Progenitor cell of endocrine pancreas (in vitro differentiated cells): ENCODE results near the gene MTHFD2L. TPM values are rescaled to one million over a fixed set of nuclear protein-coding genes. Genes with fewer than 3 reads are reported as not detected.

Experiments
- DNase-seq: peaks from one replicate; pipeline ENCODE4 v3.0.0; 2021; ENCODE audit warnings: low spot score; ENCODE audit not compliant: unreplicated experiment
- H3K27ac Mint-ChIP-seq: 2 replicates; pipeline ENCODE4 v1.8.0; 2021; ENCODE audit warnings: mild to moderate bottlenecking, moderate library complexity, mixed read lengths
- H3K27me3 Mint-ChIP-seq: 2 replicates; pipeline ENCODE4 v1.8.0; 2021; ENCODE audit warnings: mixed read lengths
- H3K36me3 Mint-ChIP-seq: 2 replicates; pipeline ENCODE4 v1.8.0; 2022; ENCODE audit warnings: mixed read lengths; ENCODE audit not compliant: insufficient read depth
- H3K4me1 Mint-ChIP-seq: 2 replicates; pipeline ENCODE4 v1.8.0; 2021; ENCODE audit warnings: low read depth, mixed read lengths
- H3K4me3 Mint-ChIP-seq: 2 replicates; pipeline ENCODE4 v1.8.0; 2021; ENCODE audit warnings: low read depth, mild to moderate bottlenecking, moderate library complexity, mixed read lengths
- H3K9me3 Mint-ChIP-seq: 2 replicates; pipeline ENCODE4 v1.8.0; 2021; ENCODE audit warnings: low read depth, mixed read lengths
- CTCF ChIP-seq: fragments of 200-600 bp; sonication (generic); IDR thresholded peaks from one replicate; pipeline ENCODE4 v1.5.0; 2021; ENCODE audit warnings: antibody characterized with exemption, mild to moderate bottlenecking; ENCODE audit not compliant: unreplicated experiment
- total RNA-seq: library from RNA; stranded (reverse); gene quantifications from 2 replicates; pipeline ENCODE4 v1.2.1, GENCODE V29; 2021

MTHFD2L gene
- total RNA-seq, 1 donor from 2014 or later, result 23.3 TPM

DNA sequence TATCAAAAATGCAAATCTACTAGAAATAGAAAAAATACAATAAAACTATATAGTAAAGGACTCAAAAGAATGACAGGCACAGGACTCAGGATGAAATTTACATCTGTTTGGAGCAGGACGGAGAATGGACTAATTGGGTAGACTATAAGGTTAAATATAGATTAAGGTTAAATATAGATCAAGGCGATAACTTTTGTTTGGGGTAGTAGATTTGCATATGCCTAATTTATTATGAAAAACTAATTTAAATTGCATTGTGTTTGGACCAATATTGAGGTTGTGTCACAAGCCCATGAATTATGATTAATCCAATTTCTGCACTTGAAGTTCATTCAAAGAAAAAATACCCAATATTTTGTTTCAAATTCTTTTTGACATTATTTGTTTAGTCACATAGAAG lies 31.0 kb downstream of the MTHFD2L start:
- H3K27ac Mint-ChIP-seq, result no peak overlapping the region
- peaks cover 5% of the 10 kb centered on the region for H3K9me3 Mint-ChIP-seq
- H3K27me3 Mint-ChIP-seq, result no peaks in the 10 kb centered on the region
- DNase-seq, result no peak
- H3K4me3 Mint-ChIP-seq, result no peak overlapping the region
- H3K4me1 Mint-ChIP-seq, result peaks cover 6% of the 10 kb centered on the region
- H3K36me3 Mint-ChIP-seq, result peaks cover 8% of the 10 kb centered on the region
- no peak for TF ChIP-seq CTCF

DNA sequence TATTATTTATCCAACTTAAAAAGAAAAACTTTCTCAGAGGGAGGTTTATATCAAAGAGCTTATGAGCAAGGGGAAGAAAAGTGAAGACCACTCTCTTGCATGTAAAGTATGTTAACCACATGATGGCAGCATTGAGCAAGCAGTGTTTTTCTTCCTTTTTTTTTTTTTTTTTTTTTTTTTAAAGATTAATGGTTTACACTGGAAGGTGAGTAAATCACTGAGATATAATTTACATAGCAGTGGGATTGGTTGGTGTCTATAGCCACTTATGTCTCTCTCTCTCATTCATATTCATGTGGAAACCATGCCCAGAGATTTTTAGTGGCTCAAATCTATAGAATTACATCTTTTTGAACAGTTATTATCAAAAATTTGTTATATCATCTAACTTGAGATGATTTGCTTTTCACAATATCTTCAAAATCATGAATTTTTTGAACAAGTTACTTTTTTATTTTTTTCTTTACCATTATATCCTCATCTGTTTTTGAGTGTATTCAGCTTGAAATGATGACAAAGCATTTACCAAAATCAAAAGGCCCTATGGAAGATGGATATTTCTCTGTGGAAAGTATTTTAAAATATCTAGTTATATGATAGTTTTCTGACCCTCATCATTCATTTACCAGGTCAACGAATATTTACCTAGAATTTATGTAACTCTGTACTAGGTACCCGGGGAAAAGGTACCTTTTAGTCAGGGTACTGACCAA lies 31.6 kb downstream of the MTHFD2L start:
- Mint-ChIP-seq H3K27ac (no peak overlapping the region), H3K9me3 (peaks cover 5% of the 10 kb centered on the region), H3K27me3 (no peaks in the 10 kb centered on the region), H3K36me3 (peaks cover 8% of the 10 kb centered on the region), H3K4me3 (no peak overlapping the region), H3K4me1 (peaks cover 6% of the 10 kb centered on the region)
- TF ChIP-seq CTCF, result peak; percentile 77
- DNase-seq, result no peak

DNA sequence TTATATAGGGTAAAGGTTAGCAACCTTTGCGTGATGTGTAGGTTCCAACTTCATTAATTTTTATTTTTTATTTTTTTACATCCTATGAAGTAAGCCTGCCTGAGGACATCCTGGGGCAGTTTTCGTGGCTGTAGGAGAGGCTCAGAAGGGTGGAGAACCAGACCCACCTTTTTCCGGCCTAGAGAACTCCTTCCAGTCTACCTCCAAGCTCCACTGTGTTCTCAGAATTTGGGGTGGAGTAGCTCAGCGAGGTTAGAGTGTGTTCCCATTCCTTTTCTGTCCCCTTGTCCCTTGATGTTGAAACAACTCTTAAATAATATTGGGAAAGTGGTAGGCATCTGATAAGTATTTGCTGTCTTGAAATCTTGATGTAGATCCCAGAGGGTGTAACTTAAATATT lies 32.4 kb downstream of the MTHFD2L start:
- peaks cover 5% of the 10 kb centered on the region for H3K9me3 Mint-ChIP-seq
- no peak for TF ChIP-seq CTCF
- no peak overlapping the region for H3K4me3 Mint-ChIP-seq
- no peak for DNase-seq
- peaks cover 7% of the 10 kb centered on the region for H3K36me3 Mint-ChIP-seq
- H3K27ac Mint-ChIP-seq, result peak overlapping the region; percentile 39
- peaks cover 6% of the 10 kb centered on the region for H3K4me1 Mint-ChIP-seq
- H3K27me3 Mint-ChIP-seq, result peaks cover 3% of the 10 kb centered on the region

- Mint-ChIP-seq H3K9me3 (peaks cover 5% of the 10 kb centered on the region), H3K4me1 (peaks cover 6% of the 10 kb centered on the region), H3K4me3 (no peak overlapping the region), H3K36me3 (peaks cover 7% of the 10 kb centered on the region), H3K27ac (no peak overlapping the region), H3K27me3 (peaks cover 8% of the 10 kb centered on the region)
- no peak for TF ChIP-seq CTCF
- DNase-seq, result no peak
These were observed 33.0 kb downstream of the MTHFD2L start for GRCh38 chr4:74190919-74191397.

DNA sequence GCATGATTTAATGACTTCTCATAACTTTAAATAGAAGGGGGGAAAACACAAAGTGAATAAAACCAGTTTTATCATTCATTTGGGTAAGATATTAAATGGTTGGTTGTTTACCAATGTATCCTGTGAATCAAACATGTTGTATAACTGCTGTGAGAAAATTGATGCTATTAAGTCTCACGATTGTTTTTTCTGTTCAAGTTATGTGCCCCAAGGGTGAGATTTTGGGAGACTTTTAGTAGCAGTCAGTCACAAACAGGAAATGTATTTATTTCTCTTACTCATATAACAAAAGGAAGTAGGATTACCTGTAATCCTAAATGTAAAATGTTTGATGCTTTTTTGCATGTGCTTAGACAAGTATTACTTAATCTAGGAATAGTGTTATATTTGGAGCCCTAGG lies 39.2 kb downstream of the MTHFD2L start:
- DNase-seq, result no peak
- Mint-ChIP-seq H3K9me3 (peaks cover 5% of the 10 kb centered on the region), H3K36me3 (peaks cover 8% of the 10 kb centered on the region), H3K4me1 (peaks cover 13% of the 10 kb centered on the region), H3K27ac (no peak overlapping the region), H3K4me3 (no peak overlapping the region), H3K27me3 (peaks cover 25% of the 10 kb centered on the region)
- no peak for TF ChIP-seq CTCF
